IPS-11a (cell line): ENCODE data around the gene SND1.

ENCODE experiments used
- H3K4me3 ChIP-seq: one replicate; pipeline ENCODE4 v1.5.1; 2013; ENCODE audit warnings: low read depth, low read length, control low read depth

SND1 gene

GRCh38 chr7:127858091-127858914 lies 206.3 kb downstream of the SND1 start:
- H3K4me3 ChIP-seq = no peak overlapping the region

DNA sequence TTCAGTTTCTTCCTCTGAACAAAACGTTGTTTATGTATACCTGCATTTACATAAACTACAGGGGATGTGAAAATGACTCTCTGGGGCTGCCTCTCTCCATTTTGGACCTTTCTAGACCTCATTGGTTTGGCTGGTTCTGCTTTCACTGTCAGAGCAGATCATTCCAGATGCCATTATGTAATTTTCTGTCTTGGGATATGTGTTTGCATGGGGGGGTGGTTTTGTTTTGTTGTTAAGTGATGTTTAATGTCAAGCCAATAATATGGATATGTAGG lies 206.9 kb downstream of the SND1 start:
- no peak overlapping the region for H3K4me3 ChIP-seq

DNA sequence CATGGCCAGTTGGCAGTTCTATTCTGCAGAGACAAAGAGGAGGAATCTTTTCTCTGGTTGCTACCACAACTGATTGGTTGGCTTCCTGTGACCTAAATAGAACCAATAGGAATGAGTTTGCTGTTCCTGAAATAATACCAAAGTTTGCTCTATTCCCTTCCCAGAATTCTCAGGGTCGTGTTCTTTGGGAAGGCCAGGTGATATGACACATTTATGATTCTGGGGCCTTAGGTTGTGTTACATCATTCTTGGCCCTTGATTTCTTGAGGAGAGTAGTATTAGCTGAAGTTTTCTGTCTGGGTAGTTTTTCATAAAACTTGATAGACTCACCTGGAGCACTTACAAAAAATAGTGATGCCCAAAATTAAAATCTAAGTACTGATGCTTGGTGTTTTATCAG lies 207.3 kb downstream of the SND1 start:
- H3K4me3 ChIP-seq = no peak overlapping the region

DNA sequence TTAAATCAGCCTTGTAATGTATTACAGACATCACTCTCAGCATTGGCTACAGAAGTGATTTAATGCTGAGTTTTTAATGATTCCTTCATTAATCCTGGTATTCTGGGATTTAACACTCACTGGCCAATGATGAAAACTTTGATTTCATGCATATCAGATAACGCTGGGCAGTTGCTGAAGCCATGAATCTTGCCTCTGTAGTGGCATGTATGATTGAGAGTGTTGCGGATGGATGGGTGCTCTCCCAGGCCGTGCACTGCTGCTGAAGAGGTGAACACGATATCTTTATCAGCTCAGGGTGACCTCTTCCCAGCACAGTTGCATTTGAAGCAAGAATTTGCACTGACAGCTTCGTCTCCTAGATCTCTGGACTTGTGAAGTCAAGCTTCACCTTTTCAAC lies 210.5 kb downstream of the SND1 start:
- H3K4me3 ChIP-seq = no peak overlapping the region

- no peak overlapping the region for H3K4me3 ChIP-seq
These were observed 211.1 kb downstream of the SND1 start for GRCh38 chr7:127863082-127863481.

DNA sequence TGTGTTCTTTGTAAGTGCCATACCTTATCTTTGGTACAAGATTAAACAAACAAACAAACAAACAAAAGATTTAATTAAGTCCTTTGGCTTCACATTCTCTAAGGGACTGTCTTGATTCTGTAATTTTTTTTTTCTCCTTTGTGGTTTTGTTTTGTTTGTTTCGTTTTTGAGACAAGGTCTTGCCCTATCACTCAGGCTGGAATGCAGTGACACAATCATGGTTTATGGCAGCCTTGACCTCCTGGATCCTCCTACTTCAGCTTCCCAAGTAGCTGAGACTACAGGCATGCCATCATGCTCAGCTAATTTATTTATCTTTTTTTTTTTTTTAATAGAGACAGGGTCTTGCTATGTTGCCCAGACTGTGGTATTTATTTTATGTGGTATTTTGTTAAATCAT lies 213.5 kb downstream of the SND1 start:
- H3K4me3 ChIP-seq = no peak overlapping the region

DNA sequence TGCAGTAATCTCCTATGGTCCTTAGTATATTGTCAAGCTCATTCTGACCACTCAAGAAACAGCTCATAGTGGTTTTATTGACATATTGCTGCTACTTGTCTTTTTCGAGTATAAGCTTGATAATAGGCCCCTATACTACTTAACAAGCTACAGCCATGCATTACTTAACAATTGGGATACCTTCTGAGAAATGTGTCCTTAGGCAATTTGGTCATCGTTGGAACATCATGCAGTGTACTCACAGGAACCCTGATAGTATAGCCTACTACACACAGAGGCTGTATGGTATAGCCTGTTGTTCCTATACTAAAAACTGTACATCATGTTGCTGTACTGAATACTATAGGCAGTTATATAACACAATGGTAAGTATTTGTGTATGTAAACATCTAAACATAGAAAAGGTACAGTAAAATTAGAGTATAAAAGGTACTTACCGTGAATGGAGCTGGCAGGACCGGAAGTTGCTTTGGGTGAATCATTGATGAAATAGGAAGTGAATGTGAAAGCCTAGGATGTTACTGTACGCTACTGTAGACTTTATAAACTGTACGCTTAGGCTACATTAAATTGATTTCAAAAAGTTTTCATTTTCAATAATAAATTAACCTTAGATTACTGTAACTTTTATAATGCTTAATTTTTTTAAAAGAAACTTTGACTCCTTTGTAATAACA lies 218.4 kb downstream of the SND1 start:
- no peak overlapping the region for H3K4me3 ChIP-seq

DNA sequence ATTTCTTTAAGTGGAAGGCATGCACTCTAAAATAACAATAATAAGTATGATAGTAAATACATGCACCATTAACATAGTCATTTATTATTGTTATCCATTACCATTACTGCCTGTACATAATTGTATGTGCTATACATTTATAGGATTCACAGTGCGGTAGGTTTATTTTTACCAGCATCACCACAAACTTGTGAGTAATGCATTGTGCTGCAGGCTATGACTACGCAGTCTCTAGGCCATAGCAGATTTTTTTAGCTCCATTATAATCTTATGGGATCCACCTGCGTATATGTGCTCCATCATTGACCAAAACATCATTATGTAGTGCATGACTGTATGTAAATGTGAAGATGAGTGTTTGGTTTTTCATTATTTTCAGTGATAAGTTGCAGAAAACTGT lies 219.2 kb downstream of the SND1 start:
- no peak overlapping the region for H3K4me3 ChIP-seq

GRCh38 chr7:127872122-127872521 lies 220.1 kb downstream of the SND1 start:
- no peak overlapping the region for H3K4me3 ChIP-seq

- H3K4me3 ChIP-seq = no peak overlapping the region
These were observed 221.2 kb downstream of the SND1 start for GRCh38 chr7:127873151-127873550.

DNA sequence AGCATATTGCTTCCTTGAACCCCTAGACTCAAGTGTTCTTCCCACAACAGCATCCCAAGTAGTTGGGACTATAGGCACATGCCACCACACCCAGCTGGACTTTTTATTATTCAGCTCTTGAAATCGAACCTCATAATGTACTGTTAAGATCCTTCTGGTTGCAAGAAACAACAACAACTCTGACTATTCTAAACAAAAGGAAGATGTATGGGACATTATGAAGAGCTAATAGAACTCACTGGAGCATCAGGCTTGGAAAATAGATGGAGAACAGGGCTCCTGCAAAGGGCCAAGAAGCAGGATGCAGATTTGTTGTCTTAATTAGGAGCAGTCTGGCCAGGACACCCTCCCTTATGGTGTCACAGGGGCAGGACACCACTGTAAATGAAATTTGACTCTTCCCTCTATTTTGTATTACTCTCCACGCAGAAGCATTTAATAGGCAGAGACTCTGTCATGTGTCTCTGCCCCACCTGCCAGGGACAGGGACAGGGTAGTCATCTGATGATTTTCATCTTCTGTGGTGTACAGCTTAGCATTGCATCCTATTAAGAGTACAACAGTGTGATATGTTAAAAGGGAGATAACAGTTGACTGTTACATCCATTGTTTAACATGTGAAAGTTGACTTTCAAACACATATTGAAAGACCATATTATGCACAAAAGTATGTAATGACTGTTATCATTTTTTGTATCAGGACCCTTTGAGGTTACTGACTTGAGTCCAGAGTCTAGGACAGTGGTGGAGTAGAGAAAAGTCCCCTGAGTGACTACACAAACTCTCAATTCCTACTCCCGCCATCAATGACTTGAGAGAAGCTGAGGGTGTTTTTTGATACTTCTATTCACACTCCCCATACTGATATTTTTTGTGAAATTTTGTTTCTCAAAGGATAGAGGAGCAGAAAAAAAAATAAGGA lies 222.0 kb downstream of the SND1 start:
- H3K4me3 ChIP-seq = no peak overlapping the region

DNA sequence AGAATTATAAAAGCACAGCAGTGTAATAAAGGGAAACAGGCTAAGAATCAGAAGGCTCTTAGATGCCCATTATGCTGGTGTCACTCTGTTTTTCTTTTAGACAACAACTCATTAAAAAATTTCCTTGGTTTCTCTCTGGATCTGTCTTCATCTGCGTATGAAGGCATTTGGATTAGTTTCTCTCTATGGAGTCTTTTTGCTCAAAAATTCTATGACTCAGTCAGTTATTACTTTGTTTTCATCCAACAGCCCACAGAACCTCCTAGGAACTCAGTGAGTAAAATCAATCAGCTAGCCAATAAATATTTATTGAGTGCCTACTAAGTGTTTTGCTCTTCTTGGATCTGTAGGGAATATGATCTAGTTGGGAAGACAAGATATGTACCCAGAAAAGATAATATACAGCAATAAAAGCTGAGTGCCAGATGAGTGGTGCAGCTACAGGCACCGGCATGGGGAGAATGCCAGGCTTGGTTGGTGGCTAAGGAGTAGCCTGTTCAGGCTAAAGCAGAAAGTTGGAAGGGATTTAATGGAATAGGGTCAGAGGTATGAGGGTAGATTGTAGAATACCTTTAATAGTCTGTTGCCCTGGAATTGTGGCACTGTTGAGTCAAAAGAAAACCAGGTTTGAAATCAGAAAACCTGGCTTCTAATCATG lies 223.1 kb downstream of the SND1 start:
- no peak overlapping the region for H3K4me3 ChIP-seq

GRCh38 chr7:127876393-127876792 lies 224.4 kb downstream of the SND1 start:
- H3K4me3 ChIP-seq = no peak overlapping the region

DNA sequence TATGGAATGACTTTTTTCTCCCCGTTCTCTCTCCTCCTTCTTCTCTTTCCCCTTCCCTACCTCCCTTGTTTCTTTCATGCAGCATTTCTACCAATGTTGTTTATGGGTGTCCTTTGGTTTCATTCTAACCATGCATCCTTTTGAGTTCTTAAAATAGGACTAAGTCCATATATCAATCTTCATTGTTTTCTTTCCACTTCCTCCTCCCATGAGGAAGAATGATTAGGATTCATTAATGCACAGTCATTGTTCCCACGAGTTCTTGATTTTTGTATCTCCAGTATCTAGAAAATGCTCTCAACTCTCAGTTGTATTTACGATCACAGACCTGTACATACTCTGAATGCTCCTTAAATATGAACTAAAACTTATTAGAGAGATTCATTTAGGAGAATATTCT lies 226.0 kb downstream of the SND1 start:
- no peak overlapping the region for H3K4me3 ChIP-seq

DNA sequence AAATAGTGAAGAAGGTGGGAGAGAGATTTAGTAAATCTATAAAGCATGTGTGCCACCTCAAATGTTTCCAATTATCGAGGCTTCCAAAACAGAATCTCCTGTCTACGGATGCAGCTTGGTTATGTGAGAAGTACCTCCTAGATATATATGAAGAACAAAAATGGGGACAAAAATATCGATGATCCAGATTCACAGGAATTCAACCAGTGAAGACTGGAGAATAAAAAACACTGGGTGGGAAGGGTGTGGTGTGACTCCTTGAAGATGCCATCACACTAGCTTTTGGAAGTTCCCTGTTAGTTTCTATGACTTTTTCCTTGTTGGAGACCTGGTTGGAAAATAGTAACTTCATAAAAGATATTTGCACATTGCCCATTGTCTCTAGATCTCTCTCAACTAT lies 226.8 kb downstream of the SND1 start:
- no peak overlapping the region for H3K4me3 ChIP-seq

DNA sequence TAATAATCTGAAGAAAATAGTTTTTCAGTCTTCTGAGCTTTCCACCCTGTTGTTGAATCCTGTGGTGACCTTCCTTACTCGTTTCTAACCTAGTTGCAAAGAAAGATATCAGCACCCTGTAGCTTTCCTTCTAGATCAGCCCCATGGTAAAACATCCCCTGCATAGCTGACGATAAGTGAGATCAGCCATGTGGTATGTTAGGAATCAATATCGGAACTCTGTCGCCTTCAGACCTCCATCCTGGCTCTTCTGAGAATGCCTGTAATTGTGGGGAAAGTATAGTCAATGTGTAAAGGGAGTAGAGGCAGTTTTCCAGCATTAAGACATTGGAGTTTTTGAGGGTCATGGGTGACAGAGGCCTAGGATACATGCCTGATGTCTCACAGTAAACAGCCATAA lies 227.4 kb downstream of the SND1 start:
- H3K4me3 ChIP-seq = no peak overlapping the region

DNA sequence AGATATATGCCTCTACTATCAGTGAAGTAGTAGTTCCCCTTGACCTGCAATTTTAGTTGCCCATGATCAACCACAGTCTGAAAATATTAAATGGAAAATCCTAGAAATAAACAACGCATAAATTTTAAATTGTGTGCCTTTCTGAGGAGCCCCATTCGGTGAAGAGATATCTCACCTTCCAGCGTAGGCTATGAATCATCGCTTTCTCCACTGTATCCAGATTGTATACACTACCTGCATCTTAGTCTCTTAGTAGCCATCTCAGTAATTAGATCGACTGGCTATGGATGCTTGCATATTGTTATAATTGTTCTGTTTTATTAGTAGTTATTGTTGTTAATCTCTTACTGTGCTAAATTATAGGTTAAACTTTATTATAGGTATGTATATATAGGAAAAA lies 227.9 kb downstream of the SND1 start:
- H3K4me3 ChIP-seq = no peak overlapping the region

GRCh38 chr7:127880454-127880853 lies 228.5 kb downstream of the SND1 start:
- H3K4me3 ChIP-seq = no peak overlapping the region

GRCh38 chr7:127881564-127881963 lies 229.6 kb downstream of the SND1 start:
- H3K4me3 ChIP-seq = no peak overlapping the region

DNA sequence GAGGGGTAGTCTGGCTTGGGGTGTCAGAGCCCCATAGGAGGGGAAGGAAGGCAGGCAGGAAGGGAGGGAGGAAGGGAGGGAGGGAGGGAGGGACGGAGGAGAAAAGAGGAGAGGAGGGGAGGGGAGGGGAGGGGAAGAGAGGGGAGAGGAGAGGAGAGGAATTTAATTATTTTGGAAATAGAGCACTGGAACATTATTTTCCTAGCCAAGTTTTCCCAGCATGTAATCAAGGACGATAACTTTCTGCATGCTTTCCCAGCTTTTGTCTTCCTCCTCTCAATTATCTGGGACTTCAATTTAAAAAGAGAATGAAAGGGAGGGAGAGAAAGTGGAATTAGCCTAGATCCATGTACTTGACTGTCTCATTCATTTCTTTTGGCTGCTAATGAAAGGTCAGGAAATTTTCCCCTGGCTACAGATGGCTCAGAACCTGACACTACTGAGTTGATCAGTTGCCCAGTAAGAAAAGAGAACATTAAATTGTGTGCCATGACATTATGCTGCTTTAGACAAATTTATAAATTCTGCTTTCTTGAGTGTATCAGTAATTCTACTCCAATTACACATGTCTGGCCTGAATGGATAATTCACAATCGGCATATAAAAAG lies 230.4 kb downstream of the SND1 start:
- no peak overlapping the region for H3K4me3 ChIP-seq

- H3K4me3 ChIP-seq = no peak overlapping the region
These were observed 232.1 kb downstream of the SND1 start for GRCh38 chr7:127884066-127884559.
